Measurements from ENCODE around the gene CDKAL1.

CDKAL1 gene

DNA sequence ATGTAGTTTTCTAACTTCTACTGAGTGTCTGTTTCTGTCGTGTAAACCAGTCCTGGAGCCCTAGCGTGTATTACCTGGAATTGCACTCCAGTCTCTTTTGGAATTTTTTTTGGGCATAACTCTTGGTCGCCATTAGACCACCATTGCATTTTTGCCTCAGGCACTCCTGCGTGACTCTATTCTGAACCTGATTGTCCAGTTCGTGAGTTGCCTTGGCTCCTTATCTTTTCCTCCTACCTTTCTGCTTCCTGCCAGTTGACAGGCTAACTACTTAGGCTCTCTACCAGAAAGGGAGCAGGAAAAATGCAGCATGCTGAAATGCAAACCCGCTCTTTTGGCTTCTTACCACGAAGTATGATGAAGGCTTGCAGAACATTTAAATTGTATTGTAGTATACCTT, 568.4 kb downstream of the CDKAL1 start:
- Histone ChIP-seq H3K27me3 (ENCODE audit: insufficient read depth, poor library complexity, severe bottlenecking) (no peaks in the 10 kb centered on the region), H3K4me3 (replicated peaks; ENCODE audit: insufficient read depth, low read length) (no peak overlapping the region), H3K27ac (replicated peaks) (no peak overlapping the region)
- no peak for TF ChIP-seq POLR2AphosphoS5 (IDR thresholded peaks at IDR 0.05; ENCODE audit: low read depth)
- TF ChIP-seq, protein P1, sequence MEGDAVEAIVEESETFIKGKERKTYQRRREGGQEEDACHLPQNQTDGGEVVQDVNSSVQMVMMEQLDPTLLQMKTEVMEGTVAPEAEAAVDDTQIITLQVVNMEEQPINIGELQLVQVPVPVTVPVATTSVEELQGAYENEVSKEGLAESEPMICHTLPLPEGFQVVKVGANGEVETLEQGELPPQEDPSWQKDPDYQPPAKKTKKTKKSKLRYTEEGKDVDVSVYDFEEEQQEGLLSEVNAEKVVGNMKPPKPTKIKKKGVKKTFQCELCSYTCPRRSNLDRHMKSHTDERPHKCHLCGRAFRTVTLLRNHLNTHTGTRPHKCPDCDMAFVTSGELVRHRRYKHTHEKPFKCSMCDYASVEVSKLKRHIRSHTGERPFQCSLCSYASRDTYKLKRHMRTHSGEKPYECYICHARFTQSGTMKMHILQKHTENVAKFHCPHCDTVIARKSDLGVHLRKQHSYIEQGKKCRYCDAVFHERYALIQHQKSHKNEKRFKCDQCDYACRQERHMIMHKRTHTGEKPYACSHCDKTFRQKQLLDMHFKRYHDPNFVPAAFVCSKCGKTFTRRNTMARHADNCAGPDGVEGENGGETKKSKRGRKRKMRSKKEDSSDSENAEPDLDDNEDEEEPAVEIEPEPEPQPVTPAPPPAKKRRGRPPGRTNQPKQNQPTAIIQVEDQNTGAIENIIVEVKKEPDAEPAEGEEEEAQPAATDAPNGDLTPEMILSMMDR (IDR thresholded peaks at IDR 0.05; ENCODE audit: insufficient read depth, low read length): no peak
- TF ChIP-seq, protein P2, sequence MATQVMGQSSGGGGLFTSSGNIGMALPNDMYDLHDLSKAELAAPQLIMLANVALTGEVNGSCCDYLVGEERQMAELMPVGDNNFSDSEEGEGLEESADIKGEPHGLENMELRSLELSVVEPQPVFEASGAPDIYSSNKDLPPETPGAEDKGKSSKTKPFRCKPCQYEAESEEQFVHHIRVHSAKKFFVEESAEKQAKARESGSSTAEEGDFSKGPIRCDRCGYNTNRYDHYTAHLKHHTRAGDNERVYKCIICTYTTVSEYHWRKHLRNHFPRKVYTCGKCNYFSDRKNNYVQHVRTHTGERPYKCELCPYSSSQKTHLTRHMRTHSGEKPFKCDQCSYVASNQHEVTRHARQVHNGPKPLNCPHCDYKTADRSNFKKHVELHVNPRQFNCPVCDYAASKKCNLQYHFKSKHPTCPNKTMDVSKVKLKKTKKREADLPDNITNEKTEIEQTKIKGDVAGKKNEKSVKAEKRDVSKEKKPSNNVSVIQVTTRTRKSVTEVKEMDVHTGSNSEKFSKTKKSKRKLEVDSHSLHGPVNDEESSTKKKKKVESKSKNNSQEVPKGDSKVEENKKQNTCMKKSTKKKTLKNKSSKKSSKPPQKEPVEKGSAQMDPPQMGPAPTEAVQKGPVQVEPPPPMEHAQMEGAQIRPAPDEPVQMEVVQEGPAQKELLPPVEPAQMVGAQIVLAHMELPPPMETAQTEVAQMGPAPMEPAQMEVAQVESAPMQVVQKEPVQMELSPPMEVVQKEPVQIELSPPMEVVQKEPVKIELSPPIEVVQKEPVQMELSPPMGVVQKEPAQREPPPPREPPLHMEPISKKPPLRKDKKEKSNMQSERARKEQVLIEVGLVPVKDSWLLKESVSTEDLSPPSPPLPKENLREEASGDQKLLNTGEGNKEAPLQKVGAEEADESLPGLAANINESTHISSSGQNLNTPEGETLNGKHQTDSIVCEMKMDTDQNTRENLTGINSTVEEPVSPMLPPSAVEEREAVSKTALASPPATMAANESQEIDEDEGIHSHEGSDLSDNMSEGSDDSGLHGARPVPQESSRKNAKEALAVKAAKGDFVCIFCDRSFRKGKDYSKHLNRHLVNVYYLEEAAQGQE (IDR thresholded peaks at IDR 0.05; ENCODE audit: insufficient replicate concordance, low read depth): no peak
- TF ChIP-seq GABPA (IDR thresholded peaks at IDR 0.05; ENCODE audit: low read depth): no peak
- TF ChIP-seq SPI1 (IDR thresholded peaks at IDR 0.05; ENCODE audit: borderline replicate concordance, low read depth): no peak
- no peak for DNase-seq (ENCODE audit: low read depth in 1 of 2, low spot score in 1 of 2)

DNA sequence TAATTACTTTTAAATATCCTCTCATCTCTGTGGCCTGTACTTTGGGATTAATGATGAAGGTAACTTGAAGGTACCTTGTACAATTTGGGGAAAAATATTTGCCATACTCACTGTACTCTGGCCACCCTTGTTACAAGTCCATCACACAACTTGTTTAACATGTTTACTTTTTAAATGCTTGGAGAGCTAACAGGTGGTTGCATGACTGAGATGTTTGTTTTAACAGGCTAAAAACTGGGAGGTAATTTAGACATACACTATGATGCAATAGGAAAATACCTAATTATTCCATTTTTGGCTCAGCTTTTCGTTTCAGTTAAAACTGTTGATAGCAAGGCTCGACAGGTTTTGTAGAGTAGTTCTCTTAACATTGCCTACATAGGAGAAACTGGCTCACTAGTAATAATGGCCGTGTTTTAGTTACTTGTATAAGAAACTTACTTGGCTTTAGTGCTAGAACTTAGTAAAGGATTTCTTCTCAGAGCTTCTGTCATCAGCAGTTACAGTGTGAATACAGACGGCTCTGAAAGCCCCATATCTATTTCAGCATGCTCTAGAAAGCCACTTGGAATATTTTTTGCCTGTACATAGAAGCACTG, 569.5 kb downstream of the CDKAL1 start:
- DNase-seq (ENCODE audit: low read depth in 1 of 2, low spot score in 1 of 2): no peak
- Histone ChIP-seq H3K27ac (replicated peaks) (no peak overlapping the region), H3K4me3 (replicated peaks; ENCODE audit: insufficient read depth, low read length) (no peak overlapping the region), H3K27me3 (ENCODE audit: insufficient read depth, poor library complexity, severe bottlenecking) (no peaks in the 10 kb centered on the region)
- TF ChIP-seq GABPA (IDR thresholded peaks at IDR 0.05; ENCODE audit: low read depth) (no peak), POLR2AphosphoS5 (IDR thresholded peaks at IDR 0.05; ENCODE audit: low read depth) (no peak), SPI1 (IDR thresholded peaks at IDR 0.05; ENCODE audit: borderline replicate concordance, low read depth) (no peak)
- TF ChIP-seq, protein P2 (IDR thresholded peaks at IDR 0.05; ENCODE audit: insufficient replicate concordance, low read depth): no peak
- TF ChIP-seq, protein P1 (IDR thresholded peaks at IDR 0.05; ENCODE audit: insufficient read depth, low read length): no peak

DNA sequence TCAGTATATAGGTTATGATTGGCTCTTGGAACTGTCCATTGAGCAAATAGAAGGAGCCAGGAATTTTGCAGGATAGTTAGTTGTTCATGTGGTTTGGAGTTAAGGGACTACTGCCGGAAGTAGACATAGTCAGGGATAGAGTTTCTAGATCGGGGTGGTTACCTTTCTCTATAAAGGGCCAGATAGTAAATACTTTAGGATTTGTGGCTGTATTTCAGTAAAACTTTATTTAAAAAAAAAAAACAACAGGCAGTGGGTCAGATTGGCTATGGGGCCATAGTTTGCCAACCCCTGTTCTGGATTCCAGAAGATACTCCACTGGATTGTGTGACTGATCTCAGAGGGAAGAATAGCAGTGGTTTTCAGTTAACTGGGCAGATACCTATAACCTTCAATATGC, 570.0 kb downstream of the CDKAL1 start:
- no peak overlapping the region for H3K27ac ChIP-seq (replicated peaks)
- no peak for DNase-seq (ENCODE audit: low read depth in 1 of 2, low spot score in 1 of 2)
- TF ChIP-seq GABPA (IDR thresholded peaks at IDR 0.05; ENCODE audit: low read depth): no peak
- H3K4me3 ChIP-seq (replicated peaks; ENCODE audit: insufficient read depth, low read length): no peak overlapping the region
- no peaks in the 10 kb centered on the region for H3K27me3 ChIP-seq (ENCODE audit: insufficient read depth, poor library complexity, severe bottlenecking)

DNA sequence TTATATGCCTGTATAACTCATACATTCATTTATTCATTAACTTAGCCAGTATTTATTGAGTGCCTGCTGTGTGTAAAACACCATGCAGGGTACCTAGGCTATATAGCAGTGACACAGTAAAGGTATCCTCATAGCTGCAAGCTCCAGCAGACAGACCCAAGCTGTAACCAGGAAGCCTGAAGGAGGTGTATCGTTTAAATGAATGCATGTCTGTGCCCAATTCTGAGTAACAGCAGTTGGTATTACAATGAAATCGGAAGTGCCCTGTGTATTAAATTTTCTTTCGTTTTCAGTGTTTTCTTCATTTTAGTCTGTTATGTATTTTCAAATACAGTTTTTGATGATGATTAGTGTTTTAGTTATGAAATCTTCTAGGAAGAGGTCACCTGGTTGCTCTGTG, 573.5 kb downstream of the CDKAL1 start:
- TF ChIP-seq, protein P1 (IDR thresholded peaks at IDR 0.05; ENCODE audit: insufficient read depth, low read length): no peak
- TF ChIP-seq GABPA (IDR thresholded peaks at IDR 0.05; ENCODE audit: low read depth) (no peak), SPI1 (IDR thresholded peaks at IDR 0.05; ENCODE audit: borderline replicate concordance, low read depth) (no peak), POLR2AphosphoS5 (IDR thresholded peaks at IDR 0.05; ENCODE audit: low read depth) (no peak)
- TF ChIP-seq, protein P2 (IDR thresholded peaks at IDR 0.05; ENCODE audit: insufficient replicate concordance, low read depth): no peak
- no peak overlapping the region for H3K27ac ChIP-seq (replicated peaks)

More for the DNA sequence above, 573.5 kb downstream of the CDKAL1 start:
- no peak for DNase-seq (ENCODE audit: low read depth in 1 of 2, low spot score in 1 of 2)
- no peak overlapping the region for H3K4me3 ChIP-seq (replicated peaks; ENCODE audit: insufficient read depth, low read length)
- H3K27me3 ChIP-seq (ENCODE audit: insufficient read depth, poor library complexity, severe bottlenecking): no peaks in the 10 kb centered on the region
